PC-9 (cell line): ENCODE data around the gene OR52D1.

Experiments used
- CTCF ChIP-seq: fragments of 200-600 bp; sonication (generic); conservative IDR thresholded peaks from 2 replicates; pipeline ENCODE4 v1.6.1; 2017; ENCODE audit warnings: mixed run types, antibody characterized with exemption, mild to moderate bottlenecking, moderate library complexity
- EZH2 ChIP-seq: fragments of 200-600 bp; sonication (generic); IDR thresholded peaks from 2 replicates; pipeline ENCODE4 v1.8.0; 2017; ENCODE audit warnings: antibody characterized with exemption, low read depth

- TF ChIP-seq CTCF: no peak
- TF ChIP-seq EZH2: no peak
Measured at GRCh38 chr11:5505363-5506048, 17.0 kb downstream of the OR52D1 start.
